Vein endothelial cell (primary cell): ENCODE measurements around the gene SLC9A9. TPM values are rescaled to one million over a fixed set of nuclear protein-coding genes. Genes with fewer than 3 reads are reported as not detected.

ENCODE experiments used
- total RNA-seq: library from RNA; depleted of rRNA; stranded (reverse); fragments of >200 nt; gene quantifications from 2 replicates; pipeline ENCODE4 v1.2.3, GENCODE V29; 2012

SLC9A9 gene
- 0.98 and 1.4 TPM in 2 replicates for total RNA-seq

DNA sequence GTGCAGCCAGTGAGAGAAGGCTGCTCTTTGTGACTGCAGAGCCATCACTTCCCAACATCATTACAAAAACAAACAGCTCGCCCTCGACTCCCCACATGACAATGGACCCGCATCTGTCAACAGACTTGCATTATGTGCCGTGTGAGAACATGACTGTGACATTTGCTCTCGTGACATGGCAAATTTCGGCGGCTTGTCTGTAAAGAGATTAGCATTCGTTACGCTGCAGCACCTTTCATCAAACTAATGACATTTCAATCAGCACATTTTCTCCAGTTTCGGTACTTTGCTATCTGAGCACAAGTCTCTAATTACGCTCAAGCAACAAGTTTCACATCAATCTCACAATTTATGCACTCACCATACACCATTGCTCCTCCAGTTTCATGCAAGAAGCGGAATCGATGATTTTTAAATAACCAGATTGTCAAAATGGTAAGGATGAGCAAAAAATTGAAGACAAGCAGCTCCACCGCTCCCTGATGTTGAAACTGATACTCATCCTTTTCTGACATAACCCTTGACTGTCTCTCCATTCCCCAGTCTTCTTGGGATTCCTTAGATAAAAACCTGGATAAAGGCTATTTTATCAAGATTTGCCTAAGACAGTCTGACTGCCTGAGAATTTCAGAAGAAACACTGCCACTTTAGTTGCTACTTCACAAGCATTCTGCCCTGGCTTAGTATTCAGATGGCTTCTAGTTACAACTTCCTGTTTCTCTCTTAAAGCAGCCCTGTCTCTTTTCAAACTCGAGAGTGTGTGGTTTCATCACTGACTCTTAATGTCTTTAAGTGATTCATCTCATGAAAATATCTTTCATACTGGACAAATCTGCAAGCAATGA lies at the start of gene SLC9A9:
SLC9A9 (minus strand) TSS at position 682 of the 845 bp plus-strand sequence; CDS start at position 536, 146 bp downstream.

Other genes with a start within 250 kb of the SLC9A9 start
- gene DIPK2A, start 123.4 kb upstream of the SLC9A9 start, total RNA-seq: 28.4 and 37.3 TPM in 2 replicates